Activated naive CD4-positive, alpha-beta T cell treated with anti-CD3 and anti-CD28 coated beads, Interleukin-2, amount 50 U/mL, for 16 hours (primary cell): Measurements from ENCODE around the gene ITPK1.
A peak's percentile ranks its signal among the peaks of the same experiment; 100 is the strongest.

Experiments
- DNase-seq: peaks from one replicate; pipeline ENCODE4 v3.0.0-alpha.2; 2020

ITPK1 gene

GRCh38 chr14:92963301-92964123 lies 152.2 kb downstream of the ITPK1 start:
- no peak for DNase-seq

- DNase-seq = no peak
Observed at GRCh38 chr14:92962831-92963095, 153.0 kb downstream of the ITPK1 start.

- no peak for DNase-seq
Observed at GRCh38 chr14:92962031-92962830, 153.5 kb downstream of the ITPK1 start.

- DNase-seq = no peak
Observed at GRCh38 chr14:92961567-92961855, 154.2 kb downstream of the ITPK1 start.

- no peak for DNase-seq
Observed at GRCh38 chr14:92960706-92961566, 154.8 kb downstream of the ITPK1 start.

- no peak for DNase-seq
Observed at GRCh38 chr14:92959761-92960680, 155.7 kb downstream of the ITPK1 start.

- DNase-seq = no peak
Observed at GRCh38 chr14:92959189-92959531, 156.6 kb downstream of the ITPK1 start.

GRCh38 chr14:92958373-92959188 lies 157.1 kb downstream of the ITPK1 start:
- DNase-seq = no peak

GRCh38 chr14:92956961-92957360 lies 158.8 kb downstream of the ITPK1 start:
- no peak for DNase-seq

DNA sequence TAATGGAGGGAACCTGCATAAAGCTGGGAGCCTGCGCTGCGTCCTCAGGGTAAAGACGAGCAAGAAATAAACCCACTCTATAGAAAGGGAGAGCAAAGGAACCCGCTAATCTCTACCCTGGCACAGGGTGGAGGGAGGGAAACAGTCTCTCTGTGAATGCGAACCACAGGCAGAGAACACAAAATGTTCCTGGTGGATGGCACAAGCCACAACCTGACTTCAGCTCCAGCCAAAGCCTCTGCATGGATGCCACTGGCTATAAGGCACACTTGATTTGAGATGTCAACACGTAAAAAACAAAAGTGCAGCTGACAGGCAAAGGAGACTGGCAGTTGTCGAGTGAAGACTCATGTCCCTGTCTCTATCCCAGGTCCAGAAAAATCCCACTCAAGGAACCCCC lies 160.3 kb downstream of the ITPK1 start:
- DNase-seq = no peak

GRCh38 chr14:92954933-92955332 lies 160.8 kb downstream of the ITPK1 start:
- no peak for DNase-seq

GRCh38 chr14:92953526-92953925 lies 162.2 kb downstream of the ITPK1 start:
- DNase-seq = no peak

- DNase-seq = no peak
Observed at GRCh38 chr14:92952481-92953298, 163.0 kb downstream of the ITPK1 start.

DNA sequence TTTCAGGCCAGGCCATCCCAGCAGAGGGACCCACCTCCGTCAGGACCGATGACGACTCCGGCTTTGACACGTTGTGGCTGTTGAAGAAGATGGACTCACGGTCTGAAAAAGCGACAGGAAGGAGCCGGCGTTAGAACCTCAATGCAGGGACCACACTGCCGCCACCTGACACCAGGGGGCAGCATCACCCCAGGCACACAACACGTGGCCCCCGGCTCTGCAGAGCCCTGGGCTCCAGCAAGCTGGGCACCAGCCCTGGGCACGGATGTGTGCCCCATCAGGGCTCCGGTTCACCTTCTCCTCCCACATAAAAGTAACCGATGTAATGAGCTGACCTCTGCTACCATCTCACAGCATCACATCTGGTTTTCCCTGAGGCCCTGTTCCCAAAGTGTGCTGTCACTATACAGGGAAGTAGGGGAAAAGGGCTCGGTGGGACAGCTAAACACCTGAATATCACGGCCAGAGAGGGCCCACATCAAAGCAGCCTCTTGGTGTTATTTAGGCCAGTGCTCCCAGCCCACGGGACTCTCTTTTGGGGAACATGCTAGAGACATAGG lies 163.7 kb downstream of the ITPK1 start:
- DNase-seq = peak; percentile 81

GRCh38 chr14:92951261-92951660 lies 164.5 kb downstream of the ITPK1 start:
- DNase-seq = no peak

DNA sequence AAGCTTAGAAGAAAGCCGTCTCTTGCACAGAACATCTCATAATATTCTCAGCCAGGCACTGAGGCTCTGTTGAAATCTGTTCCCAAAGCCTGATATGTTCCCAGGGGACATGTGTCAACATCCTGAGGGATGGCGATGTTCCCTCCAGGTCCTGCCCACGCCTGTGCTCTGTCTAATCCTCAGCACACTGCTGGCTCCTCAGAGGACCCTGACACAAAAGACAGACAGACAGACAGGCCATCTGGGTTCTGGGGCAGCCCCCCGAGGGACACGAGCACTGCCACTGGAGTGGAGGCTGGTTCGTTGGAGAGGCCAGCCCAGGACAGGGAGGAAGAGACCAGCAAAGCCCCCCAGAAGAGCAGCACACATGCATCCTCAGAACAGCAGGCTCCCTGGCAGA lies 165.0 kb downstream of the ITPK1 start:
- no peak for DNase-seq

DNA sequence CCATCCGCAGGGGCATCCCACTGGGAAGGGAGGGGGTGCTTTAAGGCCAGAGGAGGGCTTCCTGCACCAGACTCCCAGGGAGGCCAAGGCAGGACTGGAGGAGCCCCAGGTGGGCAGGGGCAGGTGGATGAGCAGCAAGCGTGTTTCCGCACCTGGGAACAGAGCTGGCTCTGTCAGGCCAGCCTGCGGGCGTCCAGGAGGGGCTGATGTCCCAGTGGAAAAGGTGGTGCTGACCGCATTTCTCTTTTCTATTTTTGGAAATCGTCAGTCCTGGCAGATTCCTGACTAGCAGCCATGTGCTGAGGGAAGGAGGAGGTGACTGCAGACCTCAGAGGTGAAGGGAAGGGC lies 165.6 kb downstream of the ITPK1 start:
- DNase-seq = no peak

DNA sequence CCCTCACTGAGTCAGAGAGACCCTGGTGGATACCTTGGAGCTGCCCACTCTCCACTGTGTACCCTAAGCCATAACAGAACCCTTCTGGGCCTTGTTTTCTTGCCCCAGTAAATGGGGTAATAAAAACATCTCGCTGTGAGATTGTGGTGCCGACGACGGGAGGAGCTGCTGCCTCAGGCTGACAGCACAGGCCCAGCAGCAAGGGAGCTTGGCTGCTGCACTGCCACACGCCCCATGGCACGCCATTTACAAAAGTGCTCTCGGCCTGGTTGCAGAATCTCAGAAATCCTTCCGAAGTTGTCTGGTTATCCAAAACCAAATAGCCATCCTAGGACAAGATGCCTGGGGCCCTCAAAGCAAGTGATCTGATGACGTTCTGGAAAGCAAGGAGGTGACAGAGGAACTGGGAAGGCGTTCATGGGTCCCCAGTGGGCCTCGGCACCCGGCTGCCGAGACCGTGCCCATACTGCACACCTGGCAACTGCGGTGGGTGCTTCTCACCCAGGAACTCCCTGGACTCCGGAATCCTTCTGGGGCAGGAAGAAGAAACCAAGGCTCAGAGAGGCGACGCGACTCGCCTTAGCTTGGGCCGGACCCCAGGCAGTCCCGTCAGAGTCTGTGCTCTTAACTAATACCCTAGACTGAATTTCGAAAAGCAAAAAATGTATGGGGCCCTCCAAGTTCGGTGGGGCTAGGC lies 166.1 kb downstream of the ITPK1 start:
- DNase-seq = no peak

- no peak for DNase-seq
Observed at GRCh38 chr14:92948647-92949046, 167.1 kb downstream of the ITPK1 start.
